ENCODE results near the gene UNC13B. TPM values are rescaled to one million over a fixed set of nuclear protein-coding genes. Genes with fewer than 3 reads are reported as not detected.

UNC13B gene
- total and polyA plus RNA-seq, 2 of the 13 experiments (the other 11 are each of a cell fraction or from before 2014, with no cell fraction given), result 14.0 to 18.3 TPM

DNA sequence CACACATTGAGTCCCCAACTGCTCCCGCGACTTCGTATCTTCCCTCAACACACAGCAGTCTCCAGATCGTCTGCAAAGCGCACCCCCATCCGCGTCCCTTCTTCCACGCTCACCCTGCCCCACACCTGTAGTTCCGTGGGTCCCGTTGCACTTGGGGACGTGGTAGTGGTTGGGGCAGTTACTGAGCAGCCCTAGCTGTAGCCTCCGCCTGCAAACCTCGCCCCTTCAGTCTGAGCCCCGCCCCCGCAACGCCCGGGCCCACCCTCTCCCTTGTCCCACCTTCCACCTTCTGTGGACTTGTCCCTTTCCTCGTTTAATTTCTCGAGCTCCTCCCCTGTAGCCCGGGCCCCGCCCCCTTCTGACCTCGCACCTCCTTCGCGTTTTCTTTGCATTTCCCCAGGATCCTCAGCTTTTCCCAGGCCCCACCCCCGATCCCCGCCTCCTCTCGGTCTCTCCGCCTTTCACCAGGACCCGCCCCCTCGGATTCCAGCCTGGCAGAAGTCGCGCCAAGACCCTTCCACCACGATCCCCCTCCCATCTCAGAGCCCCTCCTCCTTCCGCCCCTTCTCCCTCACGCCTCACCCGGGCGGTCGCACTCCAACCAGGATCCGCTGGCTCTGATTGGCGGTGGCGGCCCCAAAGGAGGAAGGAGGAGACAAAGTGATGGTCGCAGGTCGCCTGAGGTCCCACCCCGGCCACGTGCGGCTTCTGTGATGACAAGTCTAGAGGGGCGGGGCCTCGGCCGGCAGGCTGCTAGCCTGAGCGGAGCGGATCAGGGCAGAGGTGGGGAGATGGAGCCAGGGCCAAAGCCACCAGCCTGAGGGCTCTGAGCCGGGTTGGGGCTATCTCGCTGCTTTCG lies 45.9 kb upstream of the UNC13B start, which contains the start of gene ATOSB (continued):
- TF ChIP-seq, protein P1, sequence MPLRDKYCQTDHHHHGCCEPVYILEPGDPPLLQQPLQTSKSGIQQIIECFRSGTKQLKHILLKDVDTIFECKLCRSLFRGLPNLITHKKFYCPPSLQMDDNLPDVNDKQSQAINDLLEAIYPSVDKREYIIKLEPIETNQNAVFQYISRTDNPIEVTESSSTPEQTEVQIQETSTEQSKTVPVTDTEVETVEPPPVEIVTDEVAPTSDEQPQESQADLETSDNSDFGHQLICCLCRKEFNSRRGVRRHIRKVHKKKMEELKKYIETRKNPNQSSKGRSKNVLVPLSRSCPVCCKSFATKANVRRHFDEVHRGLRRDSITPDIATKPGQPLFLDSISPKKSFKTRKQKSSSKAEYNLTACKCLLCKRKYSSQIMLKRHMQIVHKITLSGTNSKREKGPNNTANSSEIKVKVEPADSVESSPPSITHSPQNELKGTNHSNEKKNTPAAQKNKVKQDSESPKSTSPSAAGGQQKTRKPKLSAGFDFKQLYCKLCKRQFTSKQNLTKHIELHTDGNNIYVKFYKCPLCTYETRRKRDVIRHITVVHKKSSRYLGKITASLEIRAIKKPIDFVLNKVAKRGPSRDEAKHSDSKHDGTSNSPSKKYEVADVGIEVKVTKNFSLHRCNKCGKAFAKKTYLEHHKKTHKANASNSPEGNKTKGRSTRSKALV (CRISPR knock-in tag; IDR thresholded peaks at IDR 0.05), result no peak
- peak; percentile 63; the same call in 1 of the 2 replicates for TF ChIP-seq SALL1 (CRISPR knock-in tag; IDR thresholded peaks at IDR 0.05)
- peak; percentile 19; the same call in 1 of the 2 replicates for TF ChIP-seq HOXA3 (CRISPR knock-in tag; IDR thresholded peaks at IDR 0.05)
- no peak for TF ChIP-seq KMT2B (CRISPR knock-in tag; IDR thresholded peaks at IDR 0.05)
- TF ChIP-seq ZNF468 (CRISPR knock-in tag; IDR thresholded peaks at IDR 0.05), result no peak
- no peak for TF ChIP-seq NONO (IDR thresholded peaks at IDR 0.05)
- TF ChIP-seq NONO (CRISPR knock-in tag; conservative IDR thresholded peaks at IDR 0.05), result 0 out of 2 replicates have a peak, but pooled peaks have one; percentile 14
- TF ChIP-seq TBP (CRISPR knock-in tag; IDR thresholded peaks at IDR 0.05), result no peak
- TF ChIP-seq SP1 (IDR thresholded peaks at IDR 0.05), result 0 out of 2 replicates have a peak, but pooled peaks have one; percentile 8
- 0 out of 2 replicates have a peak, but pooled peaks have one; percentile 49 for TF ChIP-seq SP1 (CRISPR knock-in tag; IDR thresholded peaks at IDR 0.05)
- no peak for TF ChIP-seq TCF12 (IDR thresholded peaks at IDR 0.05)
- no peak for TF ChIP-seq TCF12 (CRISPR knock-in tag; IDR thresholded peaks at IDR 0.05)
- TF ChIP-seq PRDM4 (CRISPR knock-in tag; IDR thresholded peaks at IDR 0.05; ENCODE audit: borderline replicate concordance), result no peak
- TF ChIP-seq, protein P2, sequence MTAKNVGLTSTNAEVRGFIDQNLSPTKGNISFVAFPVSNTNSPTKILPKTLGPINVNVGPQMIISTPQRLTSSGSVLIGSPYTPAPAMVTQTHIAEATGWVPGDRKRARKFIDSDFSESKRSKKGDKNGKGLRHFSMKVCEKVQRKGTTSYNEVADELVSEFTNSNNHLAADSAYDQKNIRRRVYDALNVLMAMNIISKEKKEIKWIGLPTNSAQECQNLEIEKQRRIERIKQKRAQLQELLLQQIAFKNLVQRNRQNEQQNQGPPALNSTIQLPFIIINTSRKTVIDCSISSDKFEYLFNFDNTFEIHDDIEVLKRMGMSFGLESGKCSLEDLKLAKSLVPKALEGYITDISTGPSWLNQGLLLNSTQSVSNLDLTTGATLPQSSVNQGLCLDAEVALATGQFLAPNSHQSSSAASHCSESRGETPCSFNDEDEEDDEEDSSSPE (CRISPR knock-in tag; IDR thresholded peaks at IDR 0.05), result peak; percentile 31; the same call in 1 of the 2 replicates
- TF ChIP-seq NFYB (CRISPR knock-in tag; IDR thresholded peaks at IDR 0.05), result peak; percentile 69
- TF ChIP-seq RXRA (CRISPR knock-in tag; IDR thresholded peaks at IDR 0.05), result peak; percentile 84
- peak; percentile 70 for TF ChIP-seq HNRNPLL (IDR thresholded peaks at IDR 0.05; ENCODE audit: low read depth, low read length, poor library complexity, severe bottlenecking)
- TF ChIP-seq FOXP4 (CRISPR knock-in tag; IDR thresholded peaks at IDR 0.05), result no peak
- TF ChIP-seq SP4 (CRISPR knock-in tag; IDR thresholded peaks at IDR 0.05), result peak; percentile 79
- no peak for TF ChIP-seq ZSCAN9 (CRISPR knock-in tag; IDR thresholded peaks at IDR 0.05; ENCODE audit: borderline replicate concordance)
- TF ChIP-seq ZNF430 (CRISPR knock-in tag; IDR thresholded peaks at IDR 0.05), result peak; percentile 11; the same call in 1 of the 2 replicates
